Ectodermal cell (in vitro differentiated cells): ENCODE results near the gene CTBP1.
"Not testable (repeated sequence)": the region's sequence is repeated elsewhere in the genome, so short reads cannot be mapped to it uniquely, and the experiment has no call there.

Experiments used
- H3K27ac ChIP-seq: 2 replicates; pipeline ENCODE4 v1.7.0; 2013; ENCODE audit warnings: mild to moderate bottlenecking, low read depth, low read length; ENCODE audit not compliant: insufficient read depth, poor library complexity, severe bottlenecking
- H3K27me3 ChIP-seq: 2 replicates; pipeline ENCODE4 v1.7.0; 2013; ENCODE audit warnings: mild to moderate bottlenecking, low read length; ENCODE audit not compliant: insufficient read depth, control insufficient read depth, poor library complexity, severe bottlenecking
- H3K36me3 ChIP-seq: one replicate; pipeline ENCODE4 v1.7.0; 2013; ENCODE audit warnings: low read length; ENCODE audit not compliant: control insufficient read depth, insufficient read depth
- H3K4me1 ChIP-seq: one replicate; pipeline ENCODE4 v1.7.0; 2013; ENCODE audit warnings: low read length; ENCODE audit not compliant: control insufficient read depth, insufficient read depth
- H3K4me3 ChIP-seq: 2 replicates; pipeline ENCODE4 v1.7.0; 2013; ENCODE audit warnings: low read depth, low read length, control low read depth; ENCODE audit not compliant: insufficient read depth
- H3K9me3 ChIP-seq: 2 replicates; pipeline ENCODE4 v1.7.0; 2013; ENCODE audit warnings: mild to moderate bottlenecking, low read length, moderate library complexity; ENCODE audit not compliant: control insufficient read depth
- WGBS, 2 experiments: methylation state at CpG; one replicate each; pipeline ENCODE4 v1.1.7; 2013; ENCODE audit warnings: missing lambda C conversion rate in 2 of 2; 5-methylcytosine and 5-hydroxymethylcytosine counted together

Gene CTBP1

DNA sequence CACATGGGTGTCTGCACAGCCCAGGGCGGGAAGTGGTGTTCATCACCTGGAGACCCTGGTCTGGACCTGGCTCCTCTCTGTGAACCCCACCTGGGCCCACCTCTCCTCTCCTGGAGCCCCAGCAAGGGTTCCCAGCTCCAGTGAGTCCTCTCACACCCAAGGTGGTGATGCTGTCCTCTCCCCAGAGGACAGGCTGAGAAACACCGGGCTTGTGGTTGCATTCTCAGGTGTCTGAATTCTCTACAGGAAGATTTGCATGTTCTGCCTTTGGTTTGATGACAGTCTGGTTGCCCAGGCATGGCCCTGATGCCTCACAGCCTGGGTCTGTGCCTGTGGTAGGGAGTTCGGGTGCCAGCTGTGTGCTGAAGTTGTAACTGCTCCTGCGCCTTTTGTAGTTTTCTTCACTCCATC lies 44.6 kb upstream of the CTBP1 start:
- no peaks in the 10 kb centered on the region for H3K27me3 ChIP-seq
- 93 to 95% methylated on average over 4 of the region's 4 CpGs for WGBS, 2 experiments
- no peak overlapping the region for H3K4me3 ChIP-seq
- no peaks in the 10 kb centered on the region for H3K9me3 ChIP-seq
- H3K27ac ChIP-seq = no peak overlapping the region
- no peaks in the 10 kb centered on the region for H3K36me3 ChIP-seq
- peaks cover 8% of the 10 kb centered on the region for H3K4me1 ChIP-seq

DNA sequence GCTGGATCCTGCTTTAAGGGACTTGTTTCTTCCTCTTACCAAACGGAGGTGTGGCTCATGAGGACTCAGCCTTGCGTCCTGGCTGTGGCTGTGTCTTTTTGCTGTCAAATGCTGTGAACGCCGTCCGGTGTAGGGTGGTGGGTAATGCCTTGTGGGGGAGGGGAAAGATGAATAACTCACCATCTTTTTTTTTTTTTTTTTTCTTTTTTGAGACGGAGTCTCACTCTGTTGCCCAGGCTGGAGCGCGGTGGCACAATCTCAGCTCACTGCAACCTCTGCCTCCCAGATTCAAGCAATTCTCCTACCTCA lies 43.7 kb upstream of the CTBP1 start:
- H3K27me3 ChIP-seq, H3K4me1 ChIP-seq, H3K4me3 ChIP-seq, H3K36me3 ChIP-seq, H3K27ac ChIP-seq, H3K9me3 ChIP-seq: not testable (repeated sequence)
- 98% methylated on average over 7 to 8 of the region's 8 CpGs for WGBS, 2 experiments

DNA sequence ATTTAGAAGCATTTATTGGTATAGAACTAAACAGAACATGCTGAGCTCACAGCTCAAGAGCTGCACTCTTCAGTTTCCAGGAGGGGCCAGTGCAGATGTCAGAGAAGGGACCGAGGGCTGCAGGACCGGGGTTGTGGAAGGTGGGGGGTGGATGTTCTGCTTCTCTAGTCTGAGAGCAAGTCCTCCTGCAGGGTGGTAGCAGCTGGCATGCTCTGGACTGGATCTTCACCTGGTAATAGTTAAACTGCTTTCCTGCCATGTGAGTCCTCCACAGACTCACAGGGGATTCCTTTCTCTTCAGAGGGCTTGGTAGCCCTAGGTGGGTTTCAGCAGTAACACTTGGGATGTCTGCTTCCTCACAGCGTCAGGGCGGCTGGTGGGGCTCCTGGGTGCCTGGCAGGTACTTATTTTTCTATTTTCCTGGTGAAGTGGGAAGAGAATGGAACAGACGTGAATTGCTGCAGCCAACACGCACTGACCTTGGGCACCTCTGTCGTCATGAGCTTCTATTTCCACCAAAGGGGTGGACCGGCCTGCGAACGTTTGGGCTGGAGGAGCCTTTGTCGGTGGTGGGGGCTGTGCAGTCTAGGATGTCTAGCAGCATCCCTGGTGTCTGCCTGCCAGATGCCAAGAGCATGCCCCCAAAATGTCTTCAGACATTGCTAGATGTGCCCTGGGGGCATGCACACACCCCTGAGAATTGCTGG lies 43.2 kb upstream of the CTBP1 start:
- Histone ChIP-seq H3K27ac (no peak overlapping the region), H3K27me3 (no peaks in the 10 kb centered on the region), H3K9me3 (no peaks in the 10 kb centered on the region), H3K36me3 (no peaks in the 10 kb centered on the region), H3K4me1 (peaks cover 8% of the 10 kb centered on the region), H3K4me3 (no peak overlapping the region)
- WGBS, 2 experiments = 88 to 90% methylated on average over 11 of the region's 11 CpGs

DNA sequence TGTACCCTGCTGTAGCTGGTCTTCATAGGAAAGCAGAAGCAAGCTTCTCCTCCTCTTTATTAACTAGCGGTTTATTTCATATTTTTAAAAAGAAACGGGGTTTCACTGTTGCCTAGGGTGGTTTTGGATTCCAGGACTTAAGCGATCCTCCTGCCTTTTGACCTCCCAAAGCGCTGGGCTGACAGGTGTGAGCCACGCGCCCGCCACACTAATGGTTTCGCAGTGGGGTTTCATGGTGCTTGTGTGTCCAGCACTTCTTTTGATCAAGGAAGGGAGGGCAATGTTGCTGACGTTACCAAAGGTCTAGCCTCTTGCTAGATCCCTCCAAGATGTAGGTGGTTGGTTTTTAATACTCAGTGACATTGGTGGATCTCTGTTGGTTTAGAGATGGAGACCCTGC lies 42.2 kb upstream of the CTBP1 start:
- Histone ChIP-seq H3K4me1 (peaks cover 8% of the 10 kb centered on the region), H3K4me3 (peak overlapping the region; percentile 95), H3K27me3 (no peaks in the 10 kb centered on the region), H3K27ac (no peak overlapping the region), H3K36me3 (no peaks in the 10 kb centered on the region), H3K9me3 (peaks cover 2% of the 10 kb centered on the region)
- 88 to 91% methylated on average over 9 of the region's 9 CpGs for WGBS, 2 experiments

DNA sequence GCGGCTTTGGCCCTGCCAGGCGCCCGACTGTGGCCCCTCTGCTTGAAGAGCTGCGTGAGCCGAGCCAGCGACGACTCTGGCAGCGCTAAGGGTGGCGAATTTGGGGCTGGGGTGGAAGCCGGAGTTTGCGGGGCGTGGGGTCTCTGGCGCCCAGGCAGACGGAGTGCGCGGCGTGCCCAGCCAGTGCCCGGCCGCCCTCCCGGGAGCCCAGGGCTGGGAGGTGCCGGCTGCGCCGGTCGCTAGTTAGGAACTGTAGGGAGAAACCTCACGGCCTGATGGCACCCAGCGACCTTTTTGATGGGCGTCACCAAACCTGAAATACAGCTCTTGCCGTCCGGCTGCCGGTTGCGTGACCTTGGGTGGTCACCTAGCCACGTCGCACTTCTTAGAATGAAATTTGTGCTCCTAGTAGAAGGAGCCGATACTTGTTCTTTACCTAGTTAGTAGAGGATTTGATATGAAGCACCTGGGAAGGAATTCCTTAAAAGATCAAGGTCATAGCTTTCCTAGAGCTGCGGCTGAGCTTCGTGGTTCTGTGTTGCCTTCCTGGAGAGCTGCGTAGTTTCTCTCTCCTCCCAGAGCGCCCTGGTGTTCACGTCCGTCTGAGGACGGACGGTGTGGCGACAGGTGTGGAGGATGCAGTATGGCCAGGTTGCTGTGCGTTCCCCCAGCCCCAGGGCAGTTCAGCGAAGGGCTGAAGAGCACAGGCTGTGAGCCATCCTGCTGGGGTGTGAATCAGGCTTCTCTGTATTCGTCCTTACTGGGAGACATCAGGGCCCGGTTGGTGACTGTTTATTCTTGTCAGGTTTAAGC lies 41.4 kb upstream of the CTBP1 start:
- H3K36me3 ChIP-seq = no peaks in the 10 kb centered on the region
- H3K27ac ChIP-seq = no peak overlapping the region
- peak overlapping the region; percentile 95 for H3K4me3 ChIP-seq
- peaks cover 2% of the 10 kb centered on the region for H3K9me3 ChIP-seq
- H3K4me1 ChIP-seq = peaks cover 8% of the 10 kb centered on the region
- H3K27me3 ChIP-seq = no peaks in the 10 kb centered on the region
- 1 to 2% methylated on average over 47 of the region's 47 CpGs for WGBS, 2 experiments

DNA sequence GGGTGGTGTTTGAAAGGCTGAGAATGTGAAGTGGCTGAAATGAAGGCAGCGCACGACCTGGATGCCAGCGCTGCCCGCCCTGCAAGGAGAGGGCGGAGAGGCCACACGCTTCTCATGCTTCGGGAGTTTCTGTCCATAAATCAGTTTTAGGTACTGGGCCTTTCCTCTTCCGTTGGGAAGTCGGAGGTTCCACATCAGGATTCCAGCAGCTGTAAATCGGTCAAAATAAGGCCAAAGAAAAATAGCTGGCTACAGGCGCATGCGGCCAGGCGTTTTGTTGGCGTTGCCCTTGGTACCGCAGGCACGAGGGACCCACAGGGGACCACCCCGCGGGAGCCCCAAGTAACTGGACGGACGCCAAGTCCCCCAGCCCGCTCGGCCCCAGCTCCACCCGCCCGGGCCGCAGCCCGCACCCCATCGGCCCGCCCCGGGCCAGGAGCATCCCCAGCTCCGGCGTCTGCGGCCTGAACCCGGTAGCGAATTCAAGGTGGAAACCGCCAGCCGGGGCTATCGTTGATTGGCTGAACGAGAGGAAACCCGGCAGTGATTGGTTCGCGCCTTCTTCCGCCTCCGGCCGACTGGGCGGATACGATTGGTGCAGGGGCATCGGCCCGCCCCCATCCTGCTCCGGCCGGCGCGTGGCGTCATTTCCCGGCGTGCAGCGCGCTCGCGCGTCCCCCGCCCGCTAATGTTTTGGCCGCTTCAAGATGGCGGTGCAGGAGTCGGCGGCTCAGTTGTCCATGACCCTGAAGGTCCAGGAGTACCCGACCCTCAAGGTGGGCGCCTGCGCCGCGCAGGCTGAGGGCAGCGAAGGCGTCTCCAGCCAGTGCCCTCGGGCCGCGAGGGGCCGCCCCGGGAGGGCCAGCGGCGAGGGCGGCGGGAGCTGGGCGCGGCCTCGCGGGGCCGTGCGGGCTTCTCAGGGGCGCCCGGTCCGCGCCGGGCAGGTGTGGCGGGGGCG lies 40.6 kb upstream of the CTBP1 start, which contains the start of gene MAEA:
TSS of gene MAEA (plus strand) at position 685 of the 958 bp plus-strand sequence. CDS start at position 708, 23 bp downstream.
- 2% methylated on average over 95 of the region's 95 CpGs for WGBS, 2 experiments
- peaks cover 2% of the 10 kb centered on the region for H3K9me3 ChIP-seq
- peaks cover 8% of the 10 kb centered on the region for H3K4me1 ChIP-seq
- H3K36me3 ChIP-seq = no peaks in the 10 kb centered on the region
- no peaks in the 10 kb centered on the region for H3K27me3 ChIP-seq
- H3K4me3 ChIP-seq = peak within 1 kb of the TSS; percentile 95
- H3K27ac ChIP-seq = peak within 1 kb of the TSS; percentile 41

GRCh38 chr4:1288786-1289185 lies 39.9 kb upstream of the CTBP1 start:
- WGBS, 2 experiments = 74 to 93% methylated on average over 6 to 7 of the region's 7 CpGs
- no peak overlapping the region for H3K27ac ChIP-seq

GRCh38 chr4:1285790-1286553 lies 37.0 kb upstream of the CTBP1 start:
- H3K4me3 ChIP-seq = no peak overlapping the region
- H3K9me3 ChIP-seq = peaks cover 2% of the 10 kb centered on the region
- no peaks in the 10 kb centered on the region for H3K36me3 ChIP-seq
- peaks cover 3% of the 10 kb centered on the region for H3K4me1 ChIP-seq
- H3K27ac ChIP-seq = no peak overlapping the region
- no peaks in the 10 kb centered on the region for H3K27me3 ChIP-seq
- WGBS, 2 experiments = 88% methylated on average over 21 of the region's 21 CpGs

More at GRCh38 chr4:1288786-1289185, 39.9 kb upstream of the CTBP1 start:
- peak overlapping the region; percentile 95 for H3K4me3 ChIP-seq
- H3K4me1 ChIP-seq = peaks cover 8% of the 10 kb centered on the region
- H3K27me3 ChIP-seq = no peaks in the 10 kb centered on the region
- H3K36me3 ChIP-seq = no peaks in the 10 kb centered on the region
- H3K9me3 ChIP-seq = peaks cover 2% of the 10 kb centered on the region

- Histone ChIP-seq H3K4me3 (no peak overlapping the region), H3K9me3 (peaks cover 2% of the 10 kb centered on the region), H3K4me1 (no peaks in the 10 kb centered on the region), H3K36me3 (no peaks in the 10 kb centered on the region), H3K27ac (no peak overlapping the region), H3K27me3 (no peaks in the 10 kb centered on the region)
- 81 to 84% methylated on average over 9 to 10 of the region's 11 CpGs for WGBS, 2 experiments
Observed at GRCh38 chr4:1285151-1285789, 36.3 kb upstream of the CTBP1 start.
